ENCODE results near the gene ARHGEF10L.
"Not testable (repeated sequence)": the region's sequence is repeated elsewhere in the genome, so short reads cannot be mapped to it uniquely, and the experiment has no call there.

The ARHGEF10L gene

GRCh38 chr1:17614586-17614985 is 75.1 kb downstream of the ARHGEF10L start:
- DNase-seq (no peak), ATAC-seq (replicated peaks) (no peak)
- no peaks in the 10 kb centered on the region for H3K36me3 Mint-ChIP-seq (ENCODE audit: insufficient read depth)
- no peaks in the 10 kb centered on the region for H3K4me1 Mint-ChIP-seq (ENCODE audit: low read depth in 2 of 2)
- no peaks in the 10 kb centered on the region for H3K9me3 Mint-ChIP-seq
- H3K4me3 Mint-ChIP-seq, result no peak overlapping the region
- peaks cover 26 to 51% of the 10 kb centered on the region in 2 donors for H3K27me3 Mint-ChIP-seq
- H3K27ac Mint-ChIP-seq, result no peak overlapping the region

DNA sequence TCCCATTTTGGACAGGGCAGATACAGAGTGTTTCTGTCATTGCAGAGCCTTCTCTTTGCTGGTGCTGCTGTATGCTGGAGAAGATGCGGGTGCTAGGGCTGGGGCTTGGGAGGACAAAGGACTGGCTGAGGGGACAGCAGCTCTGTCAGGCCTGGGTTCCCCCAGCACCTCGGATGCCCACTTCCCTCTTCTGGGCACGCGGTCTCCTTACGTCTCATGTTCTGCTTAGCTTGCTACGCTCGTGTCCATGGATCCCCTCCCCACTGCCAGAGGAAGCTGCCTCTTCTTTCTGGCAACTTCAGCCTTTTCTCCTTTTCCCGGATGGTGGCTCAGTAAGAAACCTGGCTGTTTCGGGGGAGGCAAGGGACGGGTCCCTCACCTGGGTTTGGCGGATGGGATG is 75.7 kb downstream of the ARHGEF10L start:
- ATAC-seq (replicated peaks), result no peak
- no peak for DNase-seq
- Mint-ChIP-seq H3K4me1 (ENCODE audit: low read depth in 2 of 2) (no peaks in the 10 kb centered on the region), H3K36me3 (ENCODE audit: insufficient read depth) (no peaks in the 10 kb centered on the region), H3K27me3 (peaks cover 28 to 57% of the 10 kb centered on the region in 2 donors), H3K4me3 (no peak overlapping the region), H3K27ac (no peak overlapping the region), H3K9me3 (no peaks in the 10 kb centered on the region)

DNA sequence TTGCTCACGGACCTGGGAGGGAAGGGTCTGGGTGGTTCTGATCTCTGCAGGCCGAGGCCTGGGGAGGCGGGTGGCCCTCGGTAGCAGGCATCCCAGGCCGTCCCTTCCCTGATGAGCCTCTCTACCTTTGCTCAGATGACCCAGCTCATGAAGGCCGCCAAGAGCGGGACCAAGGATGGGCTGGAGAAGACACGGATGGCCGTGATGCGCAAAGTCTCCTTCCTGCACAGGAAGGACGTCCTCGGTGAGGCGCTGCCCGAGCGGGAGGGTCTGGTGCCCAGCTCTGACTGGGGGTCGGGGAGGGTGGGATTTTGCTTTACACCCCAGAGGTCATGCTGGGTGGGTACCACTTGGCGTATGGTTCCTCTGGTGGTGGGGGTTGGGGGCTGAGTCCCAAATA is 76.5 kb downstream of the ARHGEF10L start:
- Mint-ChIP-seq H3K9me3 (no peaks in the 10 kb centered on the region), H3K4me1 (ENCODE audit: low read depth in 2 of 2) (no peaks in the 10 kb centered on the region), H3K27me3 (peaks cover 36 to 58% of the 10 kb centered on the region in 2 donors), H3K36me3 (ENCODE audit: insufficient read depth) (no peaks in the 10 kb centered on the region), H3K4me3 (no peak overlapping the region), H3K27ac (no peak overlapping the region)
- DNase-seq (no peak), ATAC-seq (replicated peaks) (no peak)

DNA sequence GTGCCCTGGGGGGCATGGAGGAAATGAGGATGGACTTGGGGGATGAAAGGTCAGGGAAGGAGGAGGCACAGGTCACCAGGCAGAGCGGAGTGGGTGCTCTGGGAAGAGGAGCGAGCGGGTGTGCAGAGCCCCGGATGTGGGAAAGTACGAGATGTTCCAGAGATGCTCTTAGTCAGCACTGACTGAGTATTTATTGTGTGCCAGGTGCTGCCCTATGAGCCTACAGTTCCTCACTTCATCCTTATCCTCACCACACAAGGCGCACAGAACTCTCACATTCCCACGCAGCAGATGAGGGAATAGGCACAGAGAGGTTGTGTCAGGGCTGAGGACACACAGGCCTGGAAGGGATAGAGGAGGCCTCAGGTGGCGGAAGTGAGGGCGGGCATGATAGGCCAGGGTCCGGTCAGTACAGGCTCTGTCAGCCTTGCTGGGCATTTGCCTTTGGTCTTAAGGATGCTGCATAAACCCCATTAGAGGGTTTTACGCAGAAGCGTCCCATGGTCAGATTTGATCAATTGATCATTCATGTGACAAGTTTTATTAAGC is 77.3 kb downstream of the ARHGEF10L start:
- no peaks in the 10 kb centered on the region for H3K4me1 Mint-ChIP-seq (ENCODE audit: low read depth in 2 of 2)
- DNase-seq (no peak), ATAC-seq (replicated peaks) (no peak)
- no peak overlapping the region for H3K4me3 Mint-ChIP-seq
- no peaks in the 10 kb centered on the region for H3K9me3 Mint-ChIP-seq
- H3K27me3 Mint-ChIP-seq, result peaks cover 37 to 54% of the 10 kb centered on the region in 2 donors
- no peak overlapping the region for H3K27ac Mint-ChIP-seq
- no peaks in the 10 kb centered on the region for H3K36me3 Mint-ChIP-seq (ENCODE audit: insufficient read depth)

DNA sequence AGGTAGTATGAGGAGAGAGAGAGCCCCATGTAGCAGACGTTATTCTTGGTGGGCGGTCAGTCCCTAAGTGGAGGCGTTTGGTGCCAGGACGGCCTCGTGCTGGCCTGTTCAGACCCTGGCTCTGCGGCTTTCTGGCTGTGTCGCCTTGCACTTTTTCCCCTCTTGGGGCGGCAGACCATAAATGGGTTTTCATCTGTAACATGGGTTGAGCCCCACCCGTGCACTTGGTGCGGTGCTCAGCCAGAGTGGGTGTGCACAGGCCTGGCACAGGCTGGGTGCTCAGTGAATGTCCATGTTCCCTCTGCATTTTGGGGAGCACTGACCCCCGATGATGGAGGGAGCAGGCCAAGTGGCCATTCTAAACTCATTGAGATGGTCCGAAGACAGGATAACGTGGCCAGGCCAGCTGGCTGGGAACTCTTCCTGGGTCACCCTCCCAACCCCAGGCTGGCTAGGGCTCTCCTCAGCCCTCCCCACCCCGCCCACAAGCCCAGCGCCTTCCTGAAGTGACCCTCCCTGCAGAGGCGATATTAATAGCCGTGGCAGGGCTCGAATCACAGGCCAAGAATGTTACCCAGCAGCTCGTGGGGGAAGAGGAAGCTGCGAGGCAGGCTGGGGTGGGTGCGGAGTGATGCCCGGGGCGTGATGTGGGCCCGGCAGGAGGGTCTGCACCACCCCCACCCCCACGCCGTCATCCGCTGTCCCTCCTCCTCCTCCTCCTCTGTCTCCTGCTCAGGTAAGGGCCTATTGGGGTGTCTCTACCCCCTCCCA is 78.5 kb downstream of the ARHGEF10L start:
- no peak overlapping the region for H3K27ac Mint-ChIP-seq
- H3K4me3 Mint-ChIP-seq, result no peak overlapping the region
- H3K4me1 Mint-ChIP-seq (ENCODE audit: low read depth in 2 of 2), result no peaks in the 10 kb centered on the region
- ATAC-seq (replicated peaks) (no peak), DNase-seq (no peak)
- H3K36me3 Mint-ChIP-seq (ENCODE audit: insufficient read depth), result no peaks in the 10 kb centered on the region
- peaks cover 27 to 57% of the 10 kb centered on the region in 2 donors for H3K27me3 Mint-ChIP-seq
- no peaks in the 10 kb centered on the region for H3K9me3 Mint-ChIP-seq

- ATAC-seq (replicated peaks) (no peak), DNase-seq (no peak)
- Mint-ChIP-seq H3K36me3 (ENCODE audit: insufficient read depth) (no peaks in the 10 kb centered on the region), H3K4me3 (peak overlapping the region in 1 of 2 donors; percentile 11), H3K27ac (no peak overlapping the region), H3K4me1 (ENCODE audit: low read depth in 2 of 2) (no peaks in the 10 kb centered on the region), H3K27me3 (peaks cover 26 to 54% of the 10 kb centered on the region in 2 donors), H3K9me3 (no peaks in the 10 kb centered on the region)
These were observed 79.2 kb downstream of the ARHGEF10L start for GRCh38 chr1:17618558-17619247.

GRCh38 chr1:17620448-17620847 is 81.0 kb downstream of the ARHGEF10L start:
- H3K4me1 Mint-ChIP-seq (ENCODE audit: low read depth in 2 of 2), result peaks cover 0 to 1% of the 10 kb centered on the region in 2 donors
- DNase-seq (no peak), ATAC-seq (replicated peaks) (no peak)
- H3K27me3 Mint-ChIP-seq, result peaks cover 26 to 54% of the 10 kb centered on the region in 2 donors
- H3K9me3 Mint-ChIP-seq, result no peaks in the 10 kb centered on the region
- H3K4me3 Mint-ChIP-seq, result no peak overlapping the region
- H3K36me3 Mint-ChIP-seq (ENCODE audit: insufficient read depth), result no peaks in the 10 kb centered on the region
- H3K27ac Mint-ChIP-seq, result no peak overlapping the region

GRCh38 chr1:17621691-17622090 is 82.2 kb downstream of the ARHGEF10L start:
- Mint-ChIP-seq H3K4me3 (no peak overlapping the region), H3K9me3 (no peaks in the 10 kb centered on the region), H3K27me3 (peaks cover 20 to 46% of the 10 kb centered on the region in 2 donors), H3K36me3 (ENCODE audit: insufficient read depth) (no peaks in the 10 kb centered on the region), H3K27ac (no peak overlapping the region), H3K4me1 (ENCODE audit: low read depth in 2 of 2) (peaks cover 0 to 1% of the 10 kb centered on the region in 2 donors)
- DNase-seq, result no peak
- ATAC-seq (replicated peaks), result no peak

DNA sequence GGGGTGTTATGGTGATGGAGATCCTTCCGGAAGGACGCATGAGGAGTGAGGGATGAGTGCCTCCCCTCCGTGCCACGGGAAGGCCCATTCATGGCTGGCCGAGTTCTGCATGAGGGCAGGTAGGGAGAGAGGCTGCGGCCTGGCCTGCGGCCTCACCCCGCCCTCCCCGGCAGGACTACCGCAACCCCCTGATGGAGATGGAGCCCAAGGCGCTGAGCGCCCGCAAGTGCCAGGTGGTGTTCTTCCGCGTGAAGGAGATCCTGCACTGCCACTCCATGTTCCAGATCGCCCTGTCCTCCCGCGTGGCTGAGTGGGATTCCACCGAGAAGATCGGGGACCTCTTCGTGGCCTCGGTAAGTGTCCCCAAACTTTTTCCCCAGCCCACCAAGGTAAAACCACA is 83.3 kb downstream of the ARHGEF10L start:
- no peak for ATAC-seq (replicated peaks)
- DNase-seq, result no peak
- peaks cover 20 to 39% of the 10 kb centered on the region in 2 donors for H3K27me3 Mint-ChIP-seq
- H3K9me3 Mint-ChIP-seq, result no peaks in the 10 kb centered on the region
- no peak overlapping the region for H3K4me3 Mint-ChIP-seq
- peaks cover 0 to 1% of the 10 kb centered on the region in 2 donors for H3K4me1 Mint-ChIP-seq (ENCODE audit: low read depth in 2 of 2)
- H3K27ac Mint-ChIP-seq, result no peak overlapping the region
- H3K36me3 Mint-ChIP-seq (ENCODE audit: insufficient read depth), result no peaks in the 10 kb centered on the region

GRCh38 chr1:17624611-17625233 is 85.2 kb downstream of the ARHGEF10L start:
- DNase-seq (no peak), ATAC-seq (replicated peaks) (no peak)
- H3K27ac Mint-ChIP-seq, result no peak overlapping the region
- H3K36me3 Mint-ChIP-seq (ENCODE audit: insufficient read depth), result no peaks in the 10 kb centered on the region
- peaks cover 0 to 1% of the 10 kb centered on the region in 2 donors for H3K4me1 Mint-ChIP-seq (ENCODE audit: low read depth in 2 of 2)
- H3K27me3 Mint-ChIP-seq, result peaks cover 11 to 28% of the 10 kb centered on the region in 2 donors
- H3K4me3 Mint-ChIP-seq, result no peak overlapping the region
- H3K9me3 Mint-ChIP-seq, result no peaks in the 10 kb centered on the region

DNA sequence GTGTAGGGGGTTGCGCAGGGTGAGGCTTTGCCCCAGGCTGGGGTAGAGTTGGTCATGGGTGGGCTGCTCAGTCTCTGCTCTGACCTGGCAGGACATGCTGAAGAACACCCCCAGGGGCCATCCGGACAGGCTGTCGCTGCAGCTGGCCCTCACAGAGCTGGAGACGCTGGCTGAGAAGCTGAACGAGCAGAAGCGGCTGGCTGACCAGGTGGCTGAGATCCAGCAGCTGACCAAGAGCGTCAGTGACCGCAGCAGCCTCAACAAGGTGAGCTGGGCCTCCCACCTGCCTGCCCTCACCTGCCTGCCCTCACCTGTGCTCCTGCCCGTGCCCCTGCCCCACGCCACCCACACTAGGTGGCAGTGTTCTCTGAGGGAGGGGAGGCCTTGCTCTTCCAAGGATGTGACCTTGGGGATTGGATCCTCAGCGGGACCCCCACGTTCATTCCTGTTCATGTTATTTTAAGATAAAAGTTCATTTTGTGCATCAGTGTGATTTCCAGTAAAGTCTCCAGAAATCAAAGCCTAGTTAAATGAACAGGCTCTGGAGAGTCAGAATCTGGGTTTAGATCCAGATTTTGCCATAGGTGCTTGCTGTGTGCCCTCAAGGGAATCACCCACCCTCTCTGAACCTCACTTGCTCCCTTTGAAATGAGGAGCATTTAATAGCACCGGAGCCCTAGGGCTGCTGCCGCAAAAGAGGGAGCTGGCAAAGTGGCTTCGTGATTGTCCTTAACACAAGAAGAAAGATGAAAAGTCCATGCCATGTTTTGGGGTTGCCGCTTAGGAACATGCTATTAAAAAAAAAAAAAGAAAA is 87.9 kb downstream of the ARHGEF10L start:
- H3K36me3 Mint-ChIP-seq (ENCODE audit: insufficient read depth), result no peaks in the 10 kb centered on the region
- DNase-seq, result no peak
- peaks cover 0 to 10% of the 10 kb centered on the region in 2 donors for H3K27me3 Mint-ChIP-seq
- H3K9me3 Mint-ChIP-seq, result no peaks in the 10 kb centered on the region
- no peak overlapping the region for H3K4me3 Mint-ChIP-seq
- ATAC-seq (replicated peaks), result no peak
- no peak overlapping the region for H3K27ac Mint-ChIP-seq
- H3K4me1 Mint-ChIP-seq (ENCODE audit: low read depth in 2 of 2), result peaks cover 0 to 3% of the 10 kb centered on the region in 2 donors

DNA sequence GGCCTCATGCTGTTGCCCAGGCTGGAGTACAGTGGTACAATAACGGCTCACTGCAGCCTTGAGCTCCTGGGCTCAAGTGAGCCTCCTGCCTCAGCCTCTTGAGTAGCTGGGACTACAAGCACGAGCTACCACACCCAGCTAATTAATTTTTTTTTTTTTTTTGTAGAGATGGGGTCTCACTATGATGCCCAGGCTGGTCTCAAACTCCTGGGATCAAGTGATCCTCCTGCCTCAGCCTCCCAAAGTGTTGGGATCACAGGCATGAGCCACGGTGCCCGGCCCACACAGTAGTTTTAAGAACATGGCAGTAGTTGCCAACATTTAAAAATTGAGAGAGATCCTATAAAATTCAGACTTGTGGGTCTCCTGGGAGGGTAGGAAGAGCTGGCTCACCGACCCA is 89.5 kb downstream of the ARHGEF10L start:
- not testable (repeated sequence) for H3K36me3 Mint-ChIP-seq (ENCODE audit: insufficient read depth); H3K9me3 Mint-ChIP-seq; H3K27me3 Mint-ChIP-seq; H3K27ac Mint-ChIP-seq; H3K4me3 Mint-ChIP-seq; DNase-seq; H3K4me1 Mint-ChIP-seq (ENCODE audit: low read depth in 2 of 2); ATAC-seq (replicated peaks)

DNA sequence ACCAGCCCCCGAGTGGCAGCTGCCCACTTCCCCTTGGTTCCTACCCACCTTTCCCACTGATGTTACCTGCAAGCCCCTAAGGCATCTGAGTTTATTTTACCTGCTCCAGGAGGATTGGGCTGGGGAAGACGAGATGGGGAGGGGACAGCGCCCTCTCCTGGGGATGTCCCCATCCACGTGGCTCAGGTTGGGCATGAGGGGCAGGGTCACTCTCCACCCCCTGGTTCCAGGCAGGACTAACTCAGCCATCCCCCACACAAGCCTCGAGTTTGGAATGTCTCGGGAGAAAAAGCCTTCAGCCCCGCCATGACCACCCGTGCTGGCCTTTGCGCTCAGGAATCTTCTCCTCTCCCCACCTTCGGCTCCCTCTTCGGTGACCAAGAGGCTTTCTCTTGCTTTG is 90.0 kb downstream of the ARHGEF10L start:
- ATAC-seq (replicated peaks) (no peak), DNase-seq (no peak)
- H3K27me3 Mint-ChIP-seq, result peaks cover 0 to 5% of the 10 kb centered on the region in 2 donors
- no peak overlapping the region for H3K4me3 Mint-ChIP-seq
- H3K4me1 Mint-ChIP-seq (ENCODE audit: low read depth in 2 of 2), result peaks cover 0 to 2% of the 10 kb centered on the region in 2 donors
- no peaks in the 10 kb centered on the region for H3K36me3 Mint-ChIP-seq (ENCODE audit: insufficient read depth)
- no peaks in the 10 kb centered on the region for H3K9me3 Mint-ChIP-seq
- no peak overlapping the region for H3K27ac Mint-ChIP-seq
